Hematopoietic multipotent progenitor cell (in vitro differentiated cells): ENCODE data around the gene TMEM258. TPM values are rescaled to one million over a fixed set of nuclear protein-coding genes. Genes with fewer than 3 reads are reported as not detected.

Experiments
- DNase-seq, 3 donors: peaks; one replicate each; pipeline ENCODE4 v3.0.0-alpha.2; 2011 to 2015; ENCODE audit warnings: low read depth in 2 of 3, low spot score in 2 of 3
- total RNA-seq: library from RNA; depleted of rRNA; stranded (reverse); fragments of >200 nt; gene quantifications from one replicate; pipeline ENCODE4 v1.2.3, GENCODE V29; 2012

TMEM258 gene
- total RNA-seq, 1 donor: 96.7 TPM

- DNase-seq: no peak
Measured at GRCh38 chr11:61744609-61745156, 47.7 kb downstream of the TMEM258 start.

GRCh38 chr11:61744181-61744580 lies 48.2 kb downstream of the TMEM258 start:
- DNase-seq: no peak

- DNase-seq: no peak
Measured at GRCh38 chr11:61743486-61744095, 48.8 kb downstream of the TMEM258 start.

- peak in 1 of 3 donors; percentile 21 for DNase-seq
Measured at GRCh38 chr11:61742391-61742790, 50.0 kb downstream of the TMEM258 start.

GRCh38 chr11:61739966-61740365 lies 52.4 kb downstream of the TMEM258 start:
- DNase-seq: no peak

GRCh38 chr11:61739413-61739812 lies 53.0 kb downstream of the TMEM258 start:
- no peak for DNase-seq

Other genes with a start within 250 kb of the TMEM258 start
- gene SYT7, start 211.5 kb downstream of the TMEM258 start, total RNA-seq: 0.27 TPM
- gene DAGLA, start 112.2 kb downstream of the TMEM258 start, total RNA-seq: 0.54 TPM
- gene MYRF, start 40.0 kb downstream of the TMEM258 start, total RNA-seq: 0.27 TPM
- gene FEN1, start 312 bp upstream of the TMEM258 start, total RNA-seq: 31.5 TPM
- 61.1 TPM for gene FADS1, start 24.4 kb upstream of the TMEM258 start, total RNA-seq
- gene FADS2, start 35.7 kb upstream of the TMEM258 start, total RNA-seq: 110 TPM
- gene FADS3, start 98.9 kb upstream of the TMEM258 start, total RNA-seq: 52.2 TPM
- gene RAB3IL1, start 125.0 kb upstream of the TMEM258 start, total RNA-seq: 0.54 TPM
- 1.9 TPM for gene BEST1, start 157.8 kb upstream of the TMEM258 start, total RNA-seq
- 500 TPM for gene FTH1, start 175.0 kb upstream of the TMEM258 start, total RNA-seq